GM12872 (cell line): ENCODE data around the gene TRUB1.

Source experiments
- TF ChIP-seq, protein P1 (sequence below): IDR thresholded peaks from 3 replicates; pipeline ENCODE4 v1.5.1; 2011; ENCODE audit warnings: low read depth, mild to moderate bottlenecking, low read length, moderate library complexity; ENCODE audit not compliant: insufficient read depth

The TRUB1 gene

DNA sequence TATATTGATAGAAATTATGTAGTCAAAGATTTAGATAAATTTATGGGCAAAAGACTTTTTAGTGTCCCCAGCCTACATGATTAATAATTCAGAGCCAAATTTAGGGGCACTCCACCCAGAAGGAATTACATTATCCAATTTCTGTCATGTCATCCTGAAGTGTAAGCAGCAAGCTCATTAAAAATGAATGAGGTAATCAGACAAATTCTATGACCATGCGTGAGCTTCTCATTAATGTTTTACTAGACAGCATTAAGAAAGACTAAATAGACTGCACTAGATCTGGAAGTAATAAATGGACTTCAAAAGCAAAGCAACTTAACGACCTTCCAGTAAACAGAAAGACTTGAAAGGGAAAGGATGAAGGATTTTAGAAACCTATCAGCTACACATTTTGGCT lies 22.7 kb upstream of the TRUB1 start:
- TF ChIP-seq, protein P1, sequence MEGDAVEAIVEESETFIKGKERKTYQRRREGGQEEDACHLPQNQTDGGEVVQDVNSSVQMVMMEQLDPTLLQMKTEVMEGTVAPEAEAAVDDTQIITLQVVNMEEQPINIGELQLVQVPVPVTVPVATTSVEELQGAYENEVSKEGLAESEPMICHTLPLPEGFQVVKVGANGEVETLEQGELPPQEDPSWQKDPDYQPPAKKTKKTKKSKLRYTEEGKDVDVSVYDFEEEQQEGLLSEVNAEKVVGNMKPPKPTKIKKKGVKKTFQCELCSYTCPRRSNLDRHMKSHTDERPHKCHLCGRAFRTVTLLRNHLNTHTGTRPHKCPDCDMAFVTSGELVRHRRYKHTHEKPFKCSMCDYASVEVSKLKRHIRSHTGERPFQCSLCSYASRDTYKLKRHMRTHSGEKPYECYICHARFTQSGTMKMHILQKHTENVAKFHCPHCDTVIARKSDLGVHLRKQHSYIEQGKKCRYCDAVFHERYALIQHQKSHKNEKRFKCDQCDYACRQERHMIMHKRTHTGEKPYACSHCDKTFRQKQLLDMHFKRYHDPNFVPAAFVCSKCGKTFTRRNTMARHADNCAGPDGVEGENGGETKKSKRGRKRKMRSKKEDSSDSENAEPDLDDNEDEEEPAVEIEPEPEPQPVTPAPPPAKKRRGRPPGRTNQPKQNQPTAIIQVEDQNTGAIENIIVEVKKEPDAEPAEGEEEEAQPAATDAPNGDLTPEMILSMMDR: no peak

DNA sequence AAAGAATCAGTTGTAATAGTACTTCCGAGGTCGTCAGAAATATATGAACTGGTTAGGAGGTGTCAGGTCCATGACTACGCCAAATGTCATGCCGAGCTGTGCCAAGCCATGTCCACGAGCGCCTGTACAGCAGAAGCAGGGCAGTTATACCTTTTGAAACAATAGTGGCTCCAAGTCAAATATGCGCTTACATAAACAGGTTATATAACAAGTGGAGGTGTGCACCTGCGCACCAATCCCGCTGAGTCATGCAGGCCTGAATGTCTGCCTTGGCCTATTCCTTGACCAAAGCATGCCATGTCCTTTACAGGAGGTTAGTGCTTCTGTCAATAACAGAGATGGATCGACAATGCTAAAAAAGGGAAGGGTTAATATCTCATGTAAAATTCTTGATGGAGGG lies 21.3 kb upstream of the TRUB1 start:
- TF ChIP-seq, protein P1: no peak

DNA sequence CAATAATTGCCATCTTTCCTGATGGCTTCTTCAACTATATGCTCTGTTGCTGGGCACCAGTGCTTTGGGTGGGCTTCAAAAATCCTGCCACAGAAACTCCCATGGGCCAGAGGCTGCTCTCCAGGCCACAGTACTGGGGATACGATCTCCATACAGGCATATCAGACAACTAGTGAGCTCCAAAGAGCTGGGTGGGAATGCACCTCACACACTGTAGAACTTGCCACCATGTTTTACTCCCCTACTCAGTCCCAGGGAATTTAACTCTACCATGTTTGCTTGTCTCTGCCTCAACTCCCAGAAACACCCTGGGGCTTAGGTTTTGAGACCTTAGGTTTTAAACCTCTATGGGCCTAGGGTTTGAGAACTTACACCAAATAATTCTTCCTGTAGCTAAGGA lies 20.5 kb upstream of the TRUB1 start:
- TF ChIP-seq, protein P1: no peak

DNA sequence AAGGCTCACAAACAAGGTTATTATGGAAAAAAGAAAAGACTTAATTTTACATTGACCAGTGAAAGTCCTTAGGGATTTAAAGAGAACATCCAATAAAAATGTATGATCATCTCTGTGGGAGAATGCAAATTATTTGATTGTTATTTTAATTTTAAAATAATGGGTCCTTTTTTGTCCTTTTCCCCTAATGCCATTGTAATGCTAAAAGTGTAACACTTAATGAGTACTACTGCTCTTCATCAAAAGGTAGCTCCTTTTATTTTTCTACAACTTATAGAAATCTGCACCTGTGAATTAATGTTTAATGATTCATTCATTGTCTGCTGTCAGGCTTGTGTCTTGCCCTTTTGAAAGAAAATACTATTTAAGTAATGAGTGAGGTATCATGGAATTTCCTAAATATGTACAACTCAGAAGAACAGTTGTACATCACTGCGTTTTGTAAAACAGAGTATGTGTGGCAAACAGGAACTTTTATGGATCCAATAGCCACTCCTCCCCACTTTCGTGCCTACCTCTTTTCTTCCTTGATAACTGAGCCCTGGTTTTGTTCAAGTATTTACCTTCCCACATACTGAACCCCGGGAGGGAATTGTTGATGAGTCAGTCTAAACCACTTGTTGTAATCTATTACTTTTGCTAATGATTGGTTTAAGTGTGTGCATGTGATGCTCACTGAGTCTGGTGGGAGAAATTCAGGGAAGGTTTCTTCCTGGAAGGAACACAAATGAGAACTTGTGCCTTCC lies 19.9 kb upstream of the TRUB1 start:
- TF ChIP-seq, protein P1: no peak

DNA sequence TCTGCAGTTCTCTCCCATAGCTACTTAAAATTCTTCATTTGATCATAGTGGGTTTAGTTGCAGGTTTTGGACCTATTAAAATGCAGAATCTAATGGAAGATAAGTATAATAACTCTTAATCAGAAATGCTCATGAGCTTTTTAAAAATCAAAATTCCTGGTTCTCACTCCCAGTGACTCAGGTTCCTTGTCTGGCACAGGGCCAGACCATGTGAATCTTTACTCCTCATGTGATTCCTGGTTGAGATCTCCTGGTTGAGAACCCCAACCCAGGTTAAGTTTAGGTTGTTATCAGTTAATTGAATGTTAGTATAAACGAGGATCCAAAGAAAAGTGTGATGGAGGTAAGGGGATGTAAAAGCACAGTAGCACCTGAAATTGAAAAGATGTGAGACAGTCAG lies 17.5 kb upstream of the TRUB1 start:
- TF ChIP-seq, protein P1: no peak

DNA sequence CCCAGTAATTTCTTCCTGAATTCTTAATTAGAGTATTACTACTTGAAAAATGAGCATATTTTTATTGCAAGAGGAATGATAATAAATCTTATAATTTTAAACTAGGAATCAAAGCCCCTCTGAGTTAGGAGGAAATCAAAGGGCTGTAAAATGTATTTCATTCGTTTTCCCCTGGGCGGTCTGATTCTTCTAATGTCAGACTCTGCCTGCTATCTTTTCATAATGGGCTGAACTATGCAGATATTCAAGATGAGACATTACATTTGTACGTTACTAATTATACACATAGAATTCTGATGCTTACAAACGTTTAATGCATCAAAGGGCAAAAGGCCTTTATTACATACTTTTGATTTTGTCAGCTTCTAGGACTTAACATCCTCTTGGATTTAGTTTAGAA lies 16.0 kb upstream of the TRUB1 start:
- TF ChIP-seq, protein P1: no peak

DNA sequence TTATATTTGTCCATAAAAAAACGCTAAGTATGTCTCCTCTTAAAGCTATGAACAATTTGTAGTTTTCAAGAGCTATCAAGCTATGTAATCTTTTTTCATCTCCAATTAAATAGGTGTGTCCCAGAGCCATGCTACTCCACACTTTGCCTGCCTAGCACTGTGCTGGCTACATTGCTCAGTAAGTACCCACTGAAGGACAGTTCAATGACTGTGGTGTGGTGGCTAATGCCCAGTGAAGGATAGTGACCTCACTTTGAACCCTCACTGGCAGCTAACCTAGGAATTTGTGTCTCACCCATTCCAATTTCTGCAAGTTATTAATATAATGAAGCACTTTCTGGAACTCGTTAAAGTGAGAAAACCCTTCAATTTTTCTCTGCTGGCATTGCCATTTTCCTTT lies 14.4 kb upstream of the TRUB1 start:
- TF ChIP-seq, protein P1: no peak
